ENCODE results near the gene CPN2. TPM values are rescaled to one million over a fixed set of nuclear protein-coding genes. Genes with fewer than 3 reads are reported as not detected.

Gene CPN2
- total and polyA plus RNA-seq, 2 of the 8 experiments (the other 6 are each of a cell fraction or from before 2014, with no cell fraction given): 0.03 TPM; not detected in 1

DNA sequence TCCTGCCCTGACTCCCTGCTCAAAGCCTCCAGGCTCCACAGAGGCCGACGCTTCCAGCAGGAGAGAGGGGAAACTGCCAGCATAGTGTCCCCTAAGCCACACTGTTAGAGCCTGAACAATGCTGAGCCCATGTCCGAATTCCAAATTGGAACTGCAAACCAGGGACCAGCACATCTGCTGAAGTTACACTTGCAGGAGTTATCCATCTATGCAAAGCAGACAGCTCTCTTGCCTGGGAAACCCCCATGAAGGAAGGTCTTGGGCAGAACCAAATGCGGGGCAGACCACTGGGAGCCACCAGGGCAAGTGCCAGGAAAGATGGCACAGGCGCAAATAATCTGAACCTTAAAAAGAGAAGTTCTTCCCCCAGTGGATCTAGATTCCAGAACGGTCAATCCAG lies 17.8 kb upstream of the CPN2 start:
- H2BK12ac ChIP-seq (ENCODE audit: low read depth, low read length): no peak overlapping the region
- H4K8ac ChIP-seq (ENCODE audit: extremely low read depth, insufficient read depth, low read length): no peak overlapping the region
- no peak overlapping the region for H2BK5ac ChIP-seq (ENCODE audit: low read depth, low read length)
- peaks cover 0 to 10% (median 2%) of the 10 kb centered on the region in 4 experiments; a peak in 4 of 7 replicates for H3K27me3 ChIP-seq (replicated peaks in 1 of 4; ENCODE audit: control insufficient read depth in 3 of 4, extremely low read depth in 1 of 4, insufficient read depth in 3 of 4, low read length in 3 of 4)
- peak overlapping the region; percentile 48; the same call in 1 of the 2 replicates for H2BK20ac ChIP-seq (ENCODE audit: low read length)
- H4K91ac ChIP-seq (replicated peaks; ENCODE audit: insufficient read length, low read length): no peak overlapping the region
- no peak overlapping the region for H3K56ac ChIP-seq (replicated peaks; ENCODE audit: insufficient read length, low read depth, low read length)
- H3K4me3 ChIP-seq (ENCODE audit: extremely low read depth in 1 of 4, insufficient read depth in 2 of 4, low read depth in 3 of 4, low read length in 4 of 4): no peak overlapping the region
- ChIA-PET POLR2A (ENCODE audit: partially characterized antibody) (interaction anchor here (1.5 to 1.7 kb wide), 2 partner anchors 13 to 17 kb away, joined by 3 read pairs; no protein-coding TSS in a partner anchor), CTCF (ENCODE audit: partially characterized antibody) (interaction anchor here (1.0 to 18.9 kb wide), 8 partner anchors 15 to 106 kb away, joined by 3 to 344 read pairs (median 4); no protein-coding TSS in a partner anchor)
- no peak overlapping the region for H3K14ac ChIP-seq (ENCODE audit: insufficient read length)
- H3K4me1 ChIP-seq (replicated peaks in 1 of 4; ENCODE audit: control insufficient read depth in 3 of 4, insufficient read depth in 4 of 4, low read length in 3 of 4): peaks cover 3 to 20% (median 11%) of the 10 kb centered on the region in 4 experiments
- H4K20me1 ChIP-seq (replicated peaks in 1 of 2; ENCODE audit: control insufficient read depth in 1 of 2, insufficient read depth in 2 of 2, low read length in 2 of 2): no peaks in the 10 kb centered on the region
- H3K79me1 ChIP-seq (ENCODE audit: low read depth, low read length): no peaks in the 10 kb centered on the region
- H2AFZ ChIP-seq (ENCODE audit: low read length): no peak overlapping the region
- H3K18ac ChIP-seq (ENCODE audit: extremely low read depth, low read length): no peak overlapping the region
- no peak overlapping the region for H4K5ac ChIP-seq (ENCODE audit: insufficient read length, low read depth, low read length)
- FAIRE-seq (no peak), DNase-seq (ENCODE audit: low read depth in 1 of 2, low spot score in 2 of 2) (no peak)
- no peak overlapping the region for H3K23ac ChIP-seq (ENCODE audit: insufficient read length)
- WGBS, 2 experiments (ENCODE audit: extremely low coverage in 1 of 2, insufficient coverage in 1 of 2, insufficient read length in 1 of 2, insufficient replicate concordance in 2 of 2, low coverage in 1 of 2, low lambda C conversion rate in 2 of 2, missing lambda C conversion rate in 1 of 2): 88% methylated on average over 6 of the region's 6 CpGs; no CpG with 5 or more reads in 1 of the 2 experiments
- peak overlapping the region in 1 of 2 experiments; percentile 56; a peak in 1 of 4 replicates for H3K4me2 ChIP-seq (ENCODE audit: insufficient read depth in 1 of 2, low read depth in 2 of 2, low read length in 2 of 2)
- no peaks in the 10 kb centered on the region for H3K79me2 ChIP-seq (ENCODE audit: control insufficient read depth in 1 of 2, insufficient read depth in 2 of 2, low read length in 2 of 2)
- no peak overlapping the region for H2BK120ac ChIP-seq (replicated peaks; ENCODE audit: low read depth, low read length)
- no peaks in the 10 kb centered on the region for H3K9me3 ChIP-seq (ENCODE audit: insufficient read depth in 2 of 2, low read depth in 1 of 2, low read length in 1 of 2)
- no peak overlapping the region for H2AK5ac ChIP-seq (ENCODE audit: low read depth, low read length)
- H3K36me3 ChIP-seq (ENCODE audit: control insufficient read depth in 2 of 4, insufficient read depth in 4 of 4, low read length in 3 of 4): no peaks in the 10 kb centered on the region
- 0 out of 2 replicates have a peak overlapping the region, but pooled peaks have one; percentile 5 for H2BK15ac ChIP-seq (ENCODE audit: low read length)
- no peak overlapping the region for H3K4ac ChIP-seq (replicated peaks; ENCODE audit: insufficient read length, low read depth, low read length)
- H3K27ac ChIP-seq (ENCODE audit: low read depth, low read length): no peak overlapping the region
- H3K23me2 ChIP-seq (ENCODE audit: low read depth, low read length): peaks cover 2% of the 10 kb centered on the region; the same call in 1 of the 2 replicates
- TF ChIP-seq POU5F1 (IDR thresholded peaks at IDR 0.05; ENCODE audit: low read depth, low read length) (no peak), SRF (IDR thresholded peaks at IDR 0.05; ENCODE audit: low read depth, low read length) (no peak), HDAC2 (IDR thresholded peaks at IDR 0.05; ENCODE audit: borderline replicate concordance in 1 of 2, low read depth in 2 of 2, low read length in 2 of 2) (no peak)
- H3K9ac ChIP-seq (replicated peaks in 1 of 4; ENCODE audit: extremely low read depth in 1 of 4, low read depth in 3 of 4, low read length in 3 of 4): no peak overlapping the region; a peak in 1 of 7 replicates

All from H1 (cell line).